Measurements from ENCODE around the gene UNC119B.

The UNC119B gene

DNA sequence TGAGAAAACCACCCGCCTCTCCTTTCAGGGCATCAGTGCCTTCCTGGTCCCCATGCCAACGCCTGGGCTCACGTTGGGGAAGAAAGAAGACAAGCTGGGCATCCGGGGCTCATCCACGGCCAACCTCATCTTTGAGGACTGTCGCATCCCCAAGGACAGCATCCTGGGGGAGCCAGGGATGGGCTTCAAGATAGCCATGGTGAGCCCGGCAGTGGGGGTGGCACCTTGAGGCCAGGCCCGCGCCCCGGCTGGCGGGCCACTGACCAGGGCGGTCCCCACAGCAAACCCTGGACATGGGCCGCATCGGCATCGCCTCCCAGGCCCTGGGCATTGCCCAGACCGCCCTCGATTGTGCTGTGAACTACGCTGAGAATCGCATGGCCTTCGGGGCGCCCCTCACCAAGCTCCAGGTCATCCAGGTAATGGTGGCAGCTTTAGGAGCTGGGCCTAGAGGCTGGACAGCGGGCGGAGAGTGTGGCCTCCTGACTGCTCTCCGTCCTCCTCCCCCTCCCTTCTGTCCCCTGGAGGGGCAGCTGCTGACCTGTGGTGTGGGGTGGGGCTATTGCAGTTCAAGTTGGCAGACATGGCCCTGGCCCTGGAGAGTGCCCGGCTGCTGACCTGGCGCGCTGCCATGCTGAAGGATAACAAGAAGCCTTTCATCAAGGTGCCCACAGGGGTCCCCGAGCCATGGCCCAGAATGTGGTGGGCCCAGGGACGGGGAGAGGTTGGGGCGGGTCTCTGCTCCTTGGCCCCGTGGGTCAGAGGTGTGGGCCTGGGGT, 28.2 kb downstream of the UNC119B start:
- TF ChIP-seq CTCF (IDR thresholded peaks at IDR 0.05; ENCODE audit: insufficient read depth, low read length, missing control alignments), result no peak
- ChIA-PET CTCF (interaction anchor here (0.7 to 4.5 kb wide), 6 partner anchors 9 to 234 kb away, joined by 3 to 33 read pairs (median 4); no protein-coding TSS in a partner anchor), POLR2A (no interaction called here)
- H3K4me3 ChIP-seq (ENCODE audit: low read depth, low read length), result no peak overlapping the region
- no peak for DNase-seq (ENCODE audit: low read depth, low spot score)

DNA sequence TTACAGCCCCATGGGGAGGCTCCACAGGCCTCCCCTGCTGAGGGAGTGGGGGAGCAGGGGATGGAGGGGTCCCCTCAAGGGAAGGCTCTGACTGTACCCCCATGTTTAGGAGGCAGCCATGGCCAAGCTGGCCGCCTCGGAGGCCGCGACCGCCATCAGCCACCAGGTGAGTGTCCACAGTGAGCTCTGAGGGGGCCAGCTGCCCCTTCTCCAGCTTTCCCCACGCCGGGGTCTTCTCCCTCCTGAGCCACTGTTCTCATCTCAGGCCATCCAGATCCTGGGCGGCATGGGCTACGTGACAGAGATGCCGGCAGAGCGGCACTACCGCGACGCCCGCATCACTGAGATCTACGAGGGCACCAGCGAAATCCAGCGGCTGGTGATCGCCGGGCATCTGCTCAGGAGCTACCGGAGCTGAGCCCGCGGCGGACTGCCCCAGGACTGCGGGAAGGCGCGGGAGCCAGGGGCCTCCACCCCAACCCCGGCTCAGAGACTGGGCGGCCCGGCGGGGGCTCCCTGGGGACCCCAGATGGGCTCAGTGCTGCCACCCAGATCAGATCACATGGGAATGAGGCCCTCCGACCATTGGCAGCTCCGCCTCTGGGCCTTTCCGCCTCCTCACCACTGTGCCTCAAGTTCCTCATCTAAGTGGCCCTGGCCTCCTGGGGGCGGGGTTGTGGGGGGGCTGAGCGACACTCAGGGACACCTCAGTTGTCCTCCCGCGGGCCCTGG, 28.9 kb downstream of the UNC119B start:
- DNase-seq (ENCODE audit: low read depth, low spot score), result no peak
- TF ChIP-seq CTCF (IDR thresholded peaks at IDR 0.05; ENCODE audit: insufficient read depth, low read length, missing control alignments), result no peak
- ChIA-PET POLR2A (no interaction called here), CTCF (interaction anchor here (0.7 to 4.5 kb wide), 3 partner anchors 90 to 233 kb away, joined by 3 to 33 read pairs (median 3); no protein-coding TSS in a partner anchor)
- no peak overlapping the region for H3K4me3 ChIP-seq (ENCODE audit: low read depth, low read length)

DNA sequence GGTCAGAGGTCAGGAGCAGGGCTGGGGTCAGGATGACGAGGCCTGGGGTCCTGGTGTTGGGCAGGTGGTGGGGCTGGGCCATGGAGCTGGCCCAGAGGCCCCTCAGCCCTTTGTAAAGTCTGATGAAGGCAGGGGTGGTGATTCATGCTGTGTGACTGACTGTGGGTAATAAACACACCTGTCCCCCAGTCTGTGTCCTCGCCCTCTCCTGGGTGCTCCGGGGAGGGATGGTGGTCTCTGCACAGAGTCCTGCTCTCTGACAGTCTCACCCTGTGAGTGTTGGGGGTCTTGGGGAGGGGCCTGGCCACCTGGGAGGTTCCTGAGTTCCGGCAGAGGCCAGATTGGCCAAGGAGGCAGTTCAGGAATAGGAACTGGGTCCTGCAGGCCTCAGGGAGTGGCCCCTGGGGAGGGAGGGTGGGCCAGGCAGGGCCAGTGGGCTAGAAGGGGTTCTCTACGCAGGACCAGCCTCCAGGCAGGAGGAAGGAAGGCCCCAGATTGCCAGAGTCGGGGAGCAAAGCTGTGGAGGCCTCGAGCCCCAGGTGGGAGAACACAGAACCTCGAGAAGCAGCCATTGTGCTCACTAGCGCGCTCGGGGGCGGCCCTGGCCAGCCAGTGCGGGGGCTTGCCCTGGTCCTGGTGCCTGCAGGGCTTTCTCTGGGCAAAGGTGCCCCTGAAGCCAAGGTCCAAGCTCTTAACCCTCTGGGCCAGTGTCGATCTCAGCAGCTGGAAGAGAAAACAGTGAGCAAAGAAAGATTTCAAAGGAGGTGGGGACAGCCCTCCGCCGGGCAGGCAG, 29.8 kb downstream of the UNC119B start:
- ChIA-PET CTCF (interaction anchor here (0.6 to 4.5 kb wide), 2 partner anchors 62 to 232 kb away, joined by 3 to 33 read pairs; no protein-coding TSS in a partner anchor), POLR2A (no interaction called here)
- no peak for DNase-seq (ENCODE audit: low read depth, low spot score)
- no peak overlapping the region for H3K4me3 ChIP-seq (ENCODE audit: low read depth, low read length)
- TF ChIP-seq CTCF (IDR thresholded peaks at IDR 0.05; ENCODE audit: insufficient read depth, low read length, missing control alignments), result no peak

GRCh38 chr12:120740871-120741270, 30.6 kb downstream of the UNC119B start:
- ChIA-PET CTCF (no interaction called here), POLR2A (no interaction called here)
- no peak overlapping the region for H3K4me3 ChIP-seq (ENCODE audit: low read depth, low read length)
- TF ChIP-seq CTCF (IDR thresholded peaks at IDR 0.05; ENCODE audit: insufficient read depth, low read length, missing control alignments), result no peak
- no peak for DNase-seq (ENCODE audit: low read depth, low spot score)

DNA sequence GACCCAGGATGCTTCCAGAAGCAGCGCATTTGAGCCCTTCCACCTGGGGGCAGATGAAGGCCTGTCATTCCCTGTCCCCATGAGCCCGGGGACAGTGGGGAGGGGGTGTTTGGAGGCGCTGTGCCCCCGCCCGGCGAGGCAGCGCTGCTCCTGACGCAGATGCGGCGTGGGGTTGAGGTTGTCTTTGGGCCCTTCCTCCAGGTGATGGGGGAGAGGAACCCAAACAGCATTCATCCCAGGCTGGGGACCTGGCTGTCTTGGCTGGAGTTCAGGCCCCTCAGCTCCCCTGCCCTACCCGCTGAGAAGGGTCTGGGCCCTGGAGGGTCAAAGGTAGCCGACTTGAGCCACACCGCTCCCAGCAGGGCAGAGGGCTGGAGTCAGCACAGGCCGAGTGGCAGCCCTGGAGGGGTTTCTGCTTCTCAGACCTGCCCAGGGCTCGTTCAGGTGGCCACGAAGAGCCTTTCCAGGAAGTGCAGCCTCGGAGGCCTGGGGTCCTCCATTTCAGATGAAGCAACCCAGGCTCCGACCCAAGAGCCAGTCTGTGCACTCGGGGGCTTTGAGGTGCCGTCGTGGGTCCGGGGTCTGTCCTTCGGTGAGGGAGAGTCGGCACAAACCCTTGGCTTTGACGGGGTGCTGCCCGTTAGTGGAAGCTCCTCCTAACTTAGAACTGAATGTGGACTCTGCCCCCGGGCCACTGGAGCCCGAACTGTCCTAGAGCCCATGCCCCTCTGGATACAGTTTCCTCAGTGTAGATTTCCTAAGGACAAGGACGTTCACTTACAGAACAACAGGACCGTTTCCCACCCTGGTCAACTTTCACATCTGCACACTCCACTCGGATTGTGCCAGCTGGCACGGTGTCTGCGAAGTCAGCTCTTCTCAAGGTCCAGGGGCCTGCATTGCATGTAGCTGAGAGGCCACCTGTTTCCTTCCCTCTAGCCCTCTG, 31.5 kb downstream of the UNC119B start:
- no peak for TF ChIP-seq CTCF (IDR thresholded peaks at IDR 0.05; ENCODE audit: insufficient read depth, low read length, missing control alignments)
- POLR2A ChIA-PET, result no interaction called here
- CTCF ChIA-PET, result no interaction called here
- H3K4me3 ChIP-seq (ENCODE audit: low read depth, low read length), result no peak overlapping the region
- DNase-seq (ENCODE audit: low read depth, low spot score), result no peak
